Thyroid gland (tissue), 4 donors: ENCODE data around the gene STOML2.

Experiments
- CTCF ChIP-seq, 6 experiments: fragments of 200-600 bp in 3 of 6; fragments of 450-650 bp in 3 of 6; sonication (generic) in 3 of 6; IDR thresholded peaks; one replicate each; pipeline ENCODE4 v1.5.1; 2016 to 2019; ENCODE audit warnings: antibody characterized with exemption in 6 of 6, mild to moderate bottlenecking in 2 of 6, inconsistent platforms in 1 of 6, moderate library complexity in 1 of 6
- POLR2A ChIP-seq, 2 donors: fragments of 450-650 bp; IDR thresholded peaks; one replicate each; pipeline ENCODE4 v1.6.1; 2017; ENCODE audit warnings: antibody characterized with exemption in 2 of 2, mild to moderate bottlenecking in 2 of 2, moderate library complexity in 1 of 2

GRCh38 chr9:35108461-35108860, 5.5 kb upstream of the STOML2 start:
- no peak for TF ChIP-seq CTCF (IDR thresholded peaks at IDR 0.05)
- TF ChIP-seq POLR2A (IDR thresholded peaks at IDR 0.05) = no peak
